Ishikawa (cell line): Measurements from ENCODE around the gene OLFML2B.

Source experiments
- CEBPB ChIP-seq: IDR thresholded peaks from 2 replicates; pipeline ENCODE4 v1.6.1; 2012
- CREB1 ChIP-seq: IDR thresholded peaks from 2 replicates; pipeline ENCODE4 v1.6.1; 2012; ENCODE audit warnings: low read depth
- EGR1 ChIP-seq: IDR thresholded peaks from 2 replicates; pipeline ENCODE4 v1.6.1; 2012
- EP300 ChIP-seq: IDR thresholded peaks from 2 replicates; pipeline ENCODE4 v1.6.1; 2012; ENCODE audit warnings: borderline replicate concordance
- FOXM1 ChIP-seq: IDR thresholded peaks from 2 replicates; pipeline ENCODE4 v1.6.1; 2012; ENCODE audit warnings: low read depth, borderline replicate concordance
- NFIC ChIP-seq: IDR thresholded peaks from 2 replicates; pipeline ENCODE4 v1.6.1; 2012
- RAD21 ChIP-seq: IDR thresholded peaks from 2 replicates; pipeline ENCODE4 v1.6.1; 2012; ENCODE audit warnings: low read depth
- TAF1 ChIP-seq: IDR thresholded peaks from 2 replicates; pipeline ENCODE4 v1.6.1; 2012; ENCODE audit warnings: low read depth, mild to moderate bottlenecking
- TCF12 ChIP-seq: IDR thresholded peaks from 2 replicates; pipeline ENCODE4 v1.6.1; 2012; ENCODE audit warnings: low read depth
- TEAD4 ChIP-seq: IDR thresholded peaks from 2 replicates; pipeline ENCODE4 v1.6.1; 2012
- USF1 ChIP-seq: IDR thresholded peaks from 2 replicates; pipeline ENCODE4 v1.6.1; 2012
- YY1 ChIP-seq: IDR thresholded peaks from 2 replicates; pipeline ENCODE4 v1.6.1; 2012; ENCODE audit warnings: low read depth
- ZBTB7A ChIP-seq: IDR thresholded peaks from 2 replicates; pipeline ENCODE4 v1.6.1; 2012; ENCODE audit warnings: low read depth
- TF ChIP-seq, protein P1 (sequence below): IDR thresholded peaks from 2 replicates; pipeline ENCODE4 v1.6.1; 2012
- TF ChIP-seq, protein P2 (sequence below): IDR thresholded peaks from 2 replicates; pipeline ENCODE4 v1.6.1; 2012; ENCODE audit warnings: low read depth, mild to moderate bottlenecking

OLFML2B gene

GRCh38 chr1:162008799-162009198, 14.9 kb downstream of the OLFML2B start:
- TF ChIP-seq CEBPB = no peak

DNA sequence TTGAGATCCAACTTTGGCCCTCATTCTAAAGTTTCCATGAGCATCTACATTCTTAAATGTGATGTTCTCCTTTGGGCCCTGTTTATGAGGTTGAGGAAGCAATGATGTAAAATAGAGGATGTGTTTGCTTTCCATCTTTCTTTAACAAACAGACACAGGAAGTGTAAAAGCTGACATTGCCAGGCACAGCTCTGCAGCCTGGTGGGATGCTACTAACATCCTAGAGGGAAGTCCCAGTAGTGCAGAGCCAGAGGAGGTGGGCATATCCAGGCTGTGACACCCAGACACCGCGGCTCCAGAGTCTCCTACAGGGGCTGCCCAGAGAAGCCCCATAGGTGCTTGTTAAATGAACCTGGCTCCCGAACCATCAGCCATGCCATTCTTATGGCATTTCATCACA, 16.2 kb downstream of the OLFML2B start:
- no peak for TF ChIP-seq TEAD4
- TF ChIP-seq CEBPB = no peak
- no peak for TF ChIP-seq RAD21
- no peak for TF ChIP-seq YY1
- TF ChIP-seq NFIC = no peak
- TF ChIP-seq EGR1 = no peak
- TF ChIP-seq FOXM1 = no peak
- TF ChIP-seq TAF1 = no peak
- TF ChIP-seq CREB1 = no peak
- TF ChIP-seq TCF12 = no peak
- no peak for TF ChIP-seq EP300
- no peak for TF ChIP-seq ZBTB7A
- TF ChIP-seq, protein P1, sequence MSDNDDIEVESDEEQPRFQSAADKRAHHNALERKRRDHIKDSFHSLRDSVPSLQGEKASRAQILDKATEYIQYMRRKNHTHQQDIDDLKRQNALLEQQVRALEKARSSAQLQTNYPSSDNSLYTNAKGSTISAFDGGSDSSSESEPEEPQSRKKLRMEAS = no peak

DNA sequence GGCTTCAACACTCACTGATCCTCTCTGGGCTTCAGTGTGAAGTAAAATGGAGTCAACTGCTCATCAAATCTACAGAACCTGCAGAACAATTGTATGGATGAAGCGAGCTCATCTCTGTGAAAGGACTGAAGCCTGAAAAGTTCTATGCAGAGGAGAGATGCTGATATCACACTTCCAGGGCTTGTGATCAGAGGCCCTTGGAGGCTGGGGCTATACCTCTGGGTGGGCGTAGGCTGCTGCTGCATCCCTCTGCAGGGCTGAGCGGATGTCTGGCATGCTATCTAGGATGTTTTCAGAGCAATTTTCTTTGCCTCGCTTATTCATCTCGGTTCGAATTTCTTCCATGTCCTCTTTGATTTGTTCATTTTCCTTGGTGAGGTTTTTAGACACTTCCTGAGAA, 17.6 kb downstream of the OLFML2B start:
- TF ChIP-seq NFIC (no peak), EGR1 (no peak), FOXM1 (no peak), ZBTB7A (no peak), TAF1 (no peak), USF1 (no peak), CREB1 (no peak), RAD21 (no peak), YY1 (no peak), CEBPB (no peak), EP300 (no peak), TCF12 (no peak), TEAD4 (no peak)
- TF ChIP-seq, protein P1 = no peak
- TF ChIP-seq, protein P2, sequence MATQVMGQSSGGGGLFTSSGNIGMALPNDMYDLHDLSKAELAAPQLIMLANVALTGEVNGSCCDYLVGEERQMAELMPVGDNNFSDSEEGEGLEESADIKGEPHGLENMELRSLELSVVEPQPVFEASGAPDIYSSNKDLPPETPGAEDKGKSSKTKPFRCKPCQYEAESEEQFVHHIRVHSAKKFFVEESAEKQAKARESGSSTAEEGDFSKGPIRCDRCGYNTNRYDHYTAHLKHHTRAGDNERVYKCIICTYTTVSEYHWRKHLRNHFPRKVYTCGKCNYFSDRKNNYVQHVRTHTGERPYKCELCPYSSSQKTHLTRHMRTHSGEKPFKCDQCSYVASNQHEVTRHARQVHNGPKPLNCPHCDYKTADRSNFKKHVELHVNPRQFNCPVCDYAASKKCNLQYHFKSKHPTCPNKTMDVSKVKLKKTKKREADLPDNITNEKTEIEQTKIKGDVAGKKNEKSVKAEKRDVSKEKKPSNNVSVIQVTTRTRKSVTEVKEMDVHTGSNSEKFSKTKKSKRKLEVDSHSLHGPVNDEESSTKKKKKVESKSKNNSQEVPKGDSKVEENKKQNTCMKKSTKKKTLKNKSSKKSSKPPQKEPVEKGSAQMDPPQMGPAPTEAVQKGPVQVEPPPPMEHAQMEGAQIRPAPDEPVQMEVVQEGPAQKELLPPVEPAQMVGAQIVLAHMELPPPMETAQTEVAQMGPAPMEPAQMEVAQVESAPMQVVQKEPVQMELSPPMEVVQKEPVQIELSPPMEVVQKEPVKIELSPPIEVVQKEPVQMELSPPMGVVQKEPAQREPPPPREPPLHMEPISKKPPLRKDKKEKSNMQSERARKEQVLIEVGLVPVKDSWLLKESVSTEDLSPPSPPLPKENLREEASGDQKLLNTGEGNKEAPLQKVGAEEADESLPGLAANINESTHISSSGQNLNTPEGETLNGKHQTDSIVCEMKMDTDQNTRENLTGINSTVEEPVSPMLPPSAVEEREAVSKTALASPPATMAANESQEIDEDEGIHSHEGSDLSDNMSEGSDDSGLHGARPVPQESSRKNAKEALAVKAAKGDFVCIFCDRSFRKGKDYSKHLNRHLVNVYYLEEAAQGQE = no peak

GRCh38 chr1:162004441-162004950, 19.2 kb downstream of the OLFML2B start:
- no peak for TF ChIP-seq ZBTB7A
- TF ChIP-seq EP300 = no peak
- TF ChIP-seq, protein P1 = no peak
- TF ChIP-seq CREB1 = no peak
- TF ChIP-seq, protein P2 = no peak
- TF ChIP-seq USF1 = no peak
- no peak for TF ChIP-seq TCF12
- no peak for TF ChIP-seq YY1
- TF ChIP-seq TAF1 = no peak
- no peak for TF ChIP-seq RAD21
- TF ChIP-seq NFIC = no peak
- no peak for TF ChIP-seq EGR1
- no peak for TF ChIP-seq TEAD4

GRCh38 chr1:162003830-162004215, 19.8 kb downstream of the OLFML2B start:
- no peak for TF ChIP-seq TEAD4
- TF ChIP-seq YY1 = no peak
- TF ChIP-seq CEBPB = no peak
- no peak for TF ChIP-seq ZBTB7A
- TF ChIP-seq TCF12 = no peak
- TF ChIP-seq, protein P1 = no peak

- TF ChIP-seq ZBTB7A = no peak
- no peak for TF ChIP-seq CREB1
- TF ChIP-seq EGR1 = no peak
- no peak for TF ChIP-seq NFIC
- no peak for TF ChIP-seq TAF1
- no peak for TF ChIP-seq TCF12
- no peak for TF ChIP-seq FOXM1
- no peak for TF ChIP-seq TEAD4
- TF ChIP-seq, protein P1 = no peak
- TF ChIP-seq EP300 = no peak
- no peak for TF ChIP-seq USF1
- TF ChIP-seq, protein P2 = no peak
- TF ChIP-seq RAD21 = no peak
- no peak for TF ChIP-seq YY1
- TF ChIP-seq CEBPB = no peak
Observed at GRCh38 chr1:162003061-162003829, 20.4 kb downstream of the OLFML2B start.
